Measurements from ENCODE around the gene HSD17B4. TPM values are rescaled to one million over a fixed set of nuclear protein-coding genes. Genes with fewer than 3 reads are reported as not detected.
"Not testable (repeated sequence)": the region's sequence is repeated elsewhere in the genome, so short reads cannot be mapped to it uniquely, and the experiment has no call there.

Gene HSD17B4
- total and polyA plus RNA-seq, 7 experiments from 2014 or later: 22.5 to 131 (median 71.0) TPM

- H3K36me3 ChIP-seq (ENCODE audit: control insufficient read depth in 2 of 3, insufficient read depth in 3 of 3, low read length in 3 of 3); H3K4me3 Mint-ChIP-seq; POLR2A ChIA-PET; H3K9me3 Mint-ChIP-seq; intact Hi-C loops (cut with micrococcal nuclease); ATAC-seq; H3K9me3 ChIP-seq (ENCODE audit: control insufficient read depth in 2 of 3, low read length in 3 of 3); H3K27ac ChIP-seq (ENCODE audit: low read depth, low read length); H3K4me3 ChIP-seq (ENCODE audit: low read length); DNase-seq; H3K27me3 ChIP-seq (ENCODE audit: control insufficient read depth in 2 of 2, insufficient read depth in 2 of 2, low read length in 2 of 2); H3K4me1 ChIP-seq (ENCODE audit: control insufficient read depth in 2 of 2, insufficient read depth in 2 of 2, low read length in 2 of 2); H3K27ac Mint-ChIP-seq; H3K36me3 Mint-ChIP-seq: not testable (repeated sequence)
- Mint-ChIP-seq H3K4me1 (peaks cover 8 to 11% (median 9%) of the 10 kb centered on the region in 7 donors), H3K27me3 (peaks cover 3 to 20% (median 7%) of the 10 kb centered on the region in 5 donors)
- CTCF ChIA-PET: interaction anchor here (0.6 to 3.9 kb wide), 4 partner anchors 19 to 444 kb away, joined by 3 to 38 read pairs (median 4); partner anchors contain the start of gene DTWD2
These were observed 19.5 kb upstream of the HSD17B4 start for GRCh38 chr5:119432674-119433237.

GRCh38 chr5:119435436-119436132 lies 16.7 kb upstream of the HSD17B4 start:
- H3K36me3 ChIP-seq (ENCODE audit: control insufficient read depth in 2 of 3, insufficient read depth in 3 of 3, low read length in 3 of 3): no peaks in the 10 kb centered on the region
- no peaks in the 10 kb centered on the region for H3K4me1 ChIP-seq (ENCODE audit: control insufficient read depth in 2 of 2, insufficient read depth in 2 of 2, low read length in 2 of 2)
- CTCF ChIA-PET: interaction anchor here (0.8 to 3.9 kb wide), 19 partner anchors 10 to 450 kb away, joined by 3 to 38 read pairs (median 4); partner anchors contain the start of genes DMXL1, DTWD2 and HSD17B4
- H3K4me3 Mint-ChIP-seq: peak overlapping the region in 2 of 10 donors; percentile 9 to 32
- peaks cover 0 to 6% (median 0%) of the 10 kb centered on the region in 5 donors for H3K36me3 Mint-ChIP-seq
- peak; percentile 89 for ATAC-seq
- no peaks in the 10 kb centered on the region for H3K27me3 ChIP-seq (ENCODE audit: control insufficient read depth in 2 of 2, insufficient read depth in 2 of 2, low read length in 2 of 2)
- H3K27ac ChIP-seq (ENCODE audit: low read depth, low read length): no peak overlapping the region
- POLR2A ChIA-PET: interaction anchor here (0.6 to 1.5 kb wide), 2 partner anchors 24 to 112 kb away, joined by 6 to 7 read pairs; no protein-coding TSS in a partner anchor
- H3K9me3 Mint-ChIP-seq: peaks cover 0 to 5% (median 3%) of the 10 kb centered on the region in 11 donors
- peaks cover 7 to 30% (median 8%) of the 10 kb centered on the region in 5 donors for H3K27me3 Mint-ChIP-seq
- peaks cover 0 to 4% (median 0%) of the 10 kb centered on the region in 3 experiments for H3K9me3 ChIP-seq (ENCODE audit: control insufficient read depth in 2 of 3, low read length in 3 of 3)
- no peak overlapping the region for H3K27ac Mint-ChIP-seq
- intact Hi-C loops (cut with micrococcal nuclease): loop anchor here (1.0 to 2.0 kb wide), 6 partner anchors 23 to 447 kb away; partner anchors contain the start of gene DTWD2 (in 2 of the 2)
- DNase-seq: peak; percentile 49 to 75 (median 64)
- H3K4me1 Mint-ChIP-seq: peaks cover 0 to 25% (median 16%) of the 10 kb centered on the region in 7 donors
- no peak overlapping the region for H3K4me3 ChIP-seq (ENCODE audit: low read length)

DNA sequence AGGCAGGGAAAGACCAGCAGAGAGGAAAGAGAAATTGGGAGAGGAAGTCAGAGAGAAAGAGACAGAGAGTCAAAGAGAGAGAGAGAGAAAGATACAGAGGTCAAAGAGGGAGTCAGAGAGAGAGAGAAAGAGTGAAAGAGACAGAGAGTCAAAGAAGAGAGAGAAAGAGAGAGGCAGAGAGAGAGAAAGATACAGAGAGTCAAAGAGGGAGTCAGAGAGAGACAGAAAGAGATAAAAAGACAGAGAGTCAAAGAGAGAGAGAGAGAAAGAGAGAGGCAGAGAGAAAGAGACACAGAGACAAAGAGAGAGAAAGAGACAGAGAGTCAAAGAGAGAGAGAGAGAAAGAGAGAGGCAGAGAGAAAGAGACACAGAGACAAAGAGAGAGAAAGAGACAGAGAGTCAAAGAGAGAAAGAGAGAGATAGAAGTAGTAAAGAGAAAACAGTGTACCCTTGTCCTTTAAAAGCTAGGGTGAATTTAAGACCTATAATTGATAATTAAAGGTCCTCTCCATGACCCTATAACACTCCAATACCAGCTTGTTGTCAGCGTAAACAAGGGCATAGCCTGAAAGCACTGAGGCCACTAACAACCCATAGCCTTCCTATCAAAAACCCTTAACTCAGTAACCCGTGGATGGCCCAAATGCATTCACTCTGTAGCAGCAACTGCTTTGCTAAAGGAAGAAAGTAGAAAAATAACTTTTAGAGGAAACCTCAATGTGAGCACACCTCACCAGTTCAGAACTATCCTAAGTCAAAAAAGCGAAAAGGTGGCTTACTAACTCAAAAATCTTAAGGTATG lies 14.3 kb upstream of the HSD17B4 start:
- H3K9me3 ChIP-seq (ENCODE audit: control insufficient read depth in 2 of 3, low read length in 3 of 3); H3K36me3 ChIP-seq (ENCODE audit: control insufficient read depth in 2 of 3, insufficient read depth in 3 of 3, low read length in 3 of 3); DNase-seq; H3K36me3 Mint-ChIP-seq; intact Hi-C loops (cut with micrococcal nuclease); H3K4me3 ChIP-seq (ENCODE audit: low read length); ATAC-seq; H3K4me1 ChIP-seq (ENCODE audit: control insufficient read depth in 2 of 2, insufficient read depth in 2 of 2, low read length in 2 of 2); H3K27me3 ChIP-seq (ENCODE audit: control insufficient read depth in 2 of 2, insufficient read depth in 2 of 2, low read length in 2 of 2); H3K9me3 Mint-ChIP-seq; H3K27ac ChIP-seq (ENCODE audit: low read depth, low read length): not testable (repeated sequence)
- ChIA-PET POLR2A (interaction anchor here (1.6 kb wide), 1 partner anchor 368 kb away, joined by 4 read pairs; the partner anchor contains the start of gene DMXL1), CTCF (interaction anchor here (0.7 to 1.1 kb wide), 5 partner anchors 11 to 425 kb away, joined by 3 to 4 read pairs (median 4); no protein-coding TSS in a partner anchor)
- H3K4me3 Mint-ChIP-seq: peak overlapping the region in 7 of 10 donors; percentile 84 to 93 (median 88)
- peaks cover 0 to 25% (median 16%) of the 10 kb centered on the region in 7 donors for H3K4me1 Mint-ChIP-seq
- H3K27me3 Mint-ChIP-seq: peaks cover 7 to 36% (median 8%) of the 10 kb centered on the region in 5 donors
- H3K27ac Mint-ChIP-seq: peak overlapping the region in 8 of 9 donors; percentile 5 to 90 (median 76)

- H3K36me3 Mint-ChIP-seq; H3K4me3 ChIP-seq (ENCODE audit: low read length); DNase-seq; ATAC-seq; H3K27me3 ChIP-seq (ENCODE audit: control insufficient read depth in 2 of 2, insufficient read depth in 2 of 2, low read length in 2 of 2); H3K4me1 ChIP-seq (ENCODE audit: control insufficient read depth in 2 of 2, insufficient read depth in 2 of 2, low read length in 2 of 2); intact Hi-C loops (cut with micrococcal nuclease); H3K9me3 Mint-ChIP-seq; H3K9me3 ChIP-seq (ENCODE audit: control insufficient read depth in 2 of 3, low read length in 3 of 3); H3K36me3 ChIP-seq (ENCODE audit: control insufficient read depth in 2 of 3, insufficient read depth in 3 of 3, low read length in 3 of 3): not testable (repeated sequence)
- ChIA-PET CTCF (interaction anchor here (0.7 to 1.1 kb wide), 2 partner anchors 332 to 387 kb away, joined by 4 read pairs; no protein-coding TSS in a partner anchor), POLR2A (interaction anchor here (1.4 to 1.6 kb wide), 2 partner anchors 13 to 368 kb away, joined by 4 read pairs; partner anchors contain the start of gene DMXL1)
- H3K27ac Mint-ChIP-seq: peak overlapping the region in 7 of 9 donors; percentile 2 to 94 (median 78)
- peaks cover 0 to 25% (median 16%) of the 10 kb centered on the region in 7 donors for H3K4me1 Mint-ChIP-seq
- H3K27me3 Mint-ChIP-seq: peaks cover 7 to 39% (median 8%) of the 10 kb centered on the region in 5 donors
- H3K27ac ChIP-seq (ENCODE audit: low read depth, low read length): peak overlapping the region; percentile 49
- peak overlapping the region; percentile 10 to 93 (median 88) for H3K4me3 Mint-ChIP-seq
These were observed 13.7 kb upstream of the HSD17B4 start for GRCh38 chr5:119438587-119438917.

DNA sequence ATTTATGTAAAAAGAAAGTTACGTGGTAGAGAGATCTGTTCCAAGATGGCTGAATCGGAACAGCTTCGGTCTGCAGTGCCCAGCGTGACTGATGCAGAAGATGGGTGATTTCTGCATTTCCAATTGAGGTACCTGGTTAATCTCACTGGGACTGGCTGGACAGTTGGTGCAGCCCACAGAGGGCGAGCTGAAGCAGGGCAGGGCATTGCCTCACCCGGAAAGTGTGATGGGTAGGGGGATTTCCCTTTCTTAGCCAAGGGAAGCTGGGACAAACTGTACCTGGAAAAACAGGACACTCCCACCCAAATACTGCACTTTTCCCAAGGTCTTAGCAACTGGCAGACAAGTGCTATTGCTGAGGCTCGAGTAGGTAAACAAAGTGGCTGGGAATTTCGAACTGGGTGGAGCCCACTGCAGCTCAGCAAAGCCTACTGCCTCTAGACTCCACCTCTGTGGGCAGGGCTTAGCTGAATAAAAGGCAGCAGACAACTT lies 13.1 kb upstream of the HSD17B4 start:
- ChIA-PET CTCF (interaction anchor here (0.5 to 1.1 kb wide), 5 partner anchors 126 to 454 kb away, joined by 3 to 4 read pairs (median 3); partner anchors contain the start of gene DTWD2), POLR2A (interaction anchor here (0.6 to 1.6 kb wide), 3 partner anchors 12 to 369 kb away, joined by 3 to 4 read pairs (median 4); partner anchors contain the start of gene DMXL1)
- H3K36me3 Mint-ChIP-seq: peaks cover 0 to 6% (median 3%) of the 10 kb centered on the region in 5 donors
- peaks cover 7 to 44% (median 8%) of the 10 kb centered on the region in 5 donors for H3K27me3 Mint-ChIP-seq
- Histone ChIP-seq H3K4me3 (ENCODE audit: low read length) (peak overlapping the region; percentile 53), H3K9me3 (ENCODE audit: control insufficient read depth in 2 of 3, low read length in 3 of 3) (peaks cover 0 to 4% (median 0%) of the 10 kb centered on the region in 3 experiments), H3K27ac (ENCODE audit: low read depth, low read length) (peak overlapping the region; percentile 49), H3K36me3 (ENCODE audit: control insufficient read depth in 2 of 3, insufficient read depth in 3 of 3, low read length in 3 of 3) (no peaks in the 10 kb centered on the region), H3K27me3 (ENCODE audit: control insufficient read depth in 2 of 2, insufficient read depth in 2 of 2, low read length in 2 of 2) (no peaks in the 10 kb centered on the region), H3K4me1 (ENCODE audit: control insufficient read depth in 2 of 2, insufficient read depth in 2 of 2, low read length in 2 of 2) (no peaks in the 10 kb centered on the region)
- DNase-seq (peak in 1 of 9 donors; percentile 12), ATAC-seq (no peak)
- H3K27ac Mint-ChIP-seq: peak overlapping the region; percentile 11 to 94 (median 77)
- intact Hi-C loops (cut with micrococcal nuclease): no loop called here
- peak overlapping the region; percentile 62 to 93 (median 88) for H3K4me3 Mint-ChIP-seq
- peaks cover 0 to 8% (median 4%) of the 10 kb centered on the region in 11 donors for H3K9me3 Mint-ChIP-seq
- H3K4me1 Mint-ChIP-seq: peaks cover 0 to 25% (median 15%) of the 10 kb centered on the region in 7 donors

Data from naive thymus-derived CD4-positive, alpha-beta T cell (primary cell).